Trophoblast cell (in vitro differentiated cells and primary cell): ENCODE results near the gene DPY30.
A peak's percentile ranks its signal among the peaks of the same experiment; 100 is the strongest.

Experiments
- DNase-seq, 2 donors: peaks; one replicate each; pipeline ENCODE4 v3.0.0-alpha.2; 2016
- H2AFZ ChIP-seq: 2 replicates; pipeline ENCODE4 v1.6.1; 2013; ENCODE audit warnings: low read length, moderate library complexity, mild to moderate bottlenecking; ENCODE audit not compliant: insufficient read depth, poor library complexity
- H2AK5ac ChIP-seq: 2 replicates; pipeline ENCODE4 v1.6.1; 2013; ENCODE audit warnings: mild to moderate bottlenecking, low read length
- H2BK120ac ChIP-seq: 2 replicates; pipeline ENCODE4 v1.6.1; 2013; ENCODE audit warnings: low read length, mild to moderate bottlenecking, moderate library complexity; ENCODE audit not compliant: insufficient read depth, poor library complexity
- H2BK12ac ChIP-seq: 2 replicates; pipeline ENCODE4 v1.6.1; 2013; ENCODE audit warnings: mild to moderate bottlenecking, low read length, moderate library complexity
- H2BK5ac ChIP-seq: 2 replicates; pipeline ENCODE4 v1.6.1; 2013; ENCODE audit warnings: low read length, low read depth, moderate library complexity, mild to moderate bottlenecking; ENCODE audit not compliant: poor library complexity
- H3K14ac ChIP-seq: 2 replicates; pipeline ENCODE4 v1.6.1; 2013; ENCODE audit warnings: mild to moderate bottlenecking, low read length
- H3K18ac ChIP-seq: 2 replicates; pipeline ENCODE4 v1.6.1; 2013; ENCODE audit warnings: mild to moderate bottlenecking, low read length
- H3K23ac ChIP-seq: 2 replicates; pipeline ENCODE4 v1.6.1; 2013; ENCODE audit warnings: low read length
- H3K27ac ChIP-seq: 2 replicates; pipeline ENCODE4 v1.5.1; 2013; ENCODE audit warnings: low read depth, mild to moderate bottlenecking, inconsistent platforms, low read length, moderate library complexity
- H3K27me3 ChIP-seq: 2 replicates; pipeline ENCODE4 v1.6.1; 2013; ENCODE audit warnings: inconsistent platforms, mild to moderate bottlenecking, low read length, moderate library complexity; ENCODE audit not compliant: insufficient read depth
- H3K36me3 ChIP-seq, 2 experiments: 1 replicate in 1 of 2; 2 replicates in 1 of 2; pipeline ENCODE4 v1.6.1; 2013; ENCODE audit warnings: low read length in 2 of 2, mild to moderate bottlenecking in 2 of 2, moderate library complexity in 1 of 2; ENCODE audit not compliant: insufficient read depth in 2 of 2, control insufficient read depth in 1 of 2
- H3K4ac ChIP-seq: 2 replicates; pipeline ENCODE4 v1.6.1; 2013; ENCODE audit warnings: low read depth, mild to moderate bottlenecking, low read length, moderate library complexity
- H3K4me1 ChIP-seq, 2 experiments: 1 replicate in 1 of 2; 2 replicates in 1 of 2; pipeline ENCODE4 v1.6.1; 2013; ENCODE audit warnings: low read length in 2 of 2, mild to moderate bottlenecking in 2 of 2, moderate library complexity in 1 of 2; ENCODE audit not compliant: insufficient read depth in 2 of 2, control insufficient read depth in 1 of 2
- H3K4me2 ChIP-seq: 2 replicates; pipeline ENCODE4 v1.6.1; 2013; ENCODE audit warnings: inconsistent platforms, mild to moderate bottlenecking, low read length, moderate library complexity
- H3K4me3 ChIP-seq: 2 replicates; pipeline ENCODE4 v1.5.1; 2013; ENCODE audit warnings: mild to moderate bottlenecking, low read depth, low read length, inconsistent platforms
- H3K79me1 ChIP-seq: one replicate; pipeline ENCODE4 v1.6.1; 2013; ENCODE audit warnings: low read length
- H3K79me2 ChIP-seq: 2 replicates; pipeline ENCODE4 v1.6.1; 2013; ENCODE audit warnings: low read length, mild to moderate bottlenecking; ENCODE audit not compliant: control insufficient read depth, insufficient read depth, poor library complexity
- H3K9ac ChIP-seq: 2 replicates; pipeline ENCODE4 v1.6.1; 2013; ENCODE audit warnings: mild to moderate bottlenecking, low read length
- H3K9me3 ChIP-seq: 2 replicates; pipeline ENCODE4 v1.6.1; 2013; ENCODE audit warnings: low read depth, mild to moderate bottlenecking, control low read depth, inconsistent platforms, low read length; ENCODE audit not compliant: insufficient read depth
- H4K12ac ChIP-seq: 2 replicates; pipeline ENCODE4 v1.6.1; 2013; ENCODE audit warnings: low read depth, mild to moderate bottlenecking, low read length, moderate library complexity
- H4K8ac ChIP-seq: 2 replicates; pipeline ENCODE4 v1.6.1; 2013; ENCODE audit warnings: low read depth, mild to moderate bottlenecking, low read length, moderate library complexity
- H4K91ac ChIP-seq: one replicate; pipeline ENCODE4 v1.6.1; 2013; ENCODE audit warnings: low read depth, mild to moderate bottlenecking, low read length, moderate library complexity
- WGBS: extraction: QIAGEN DNeasy Blood & Tissue Kit; methylation state at CpG from one replicate; pipeline ENCODE4 v1.1.7; 2013; ENCODE audit warnings: missing lambda C conversion rate; ENCODE audit not compliant: insufficient read length, insufficient coverage; ENCODE audit errors: extremely low coverage; 5-methylcytosine and 5-hydroxymethylcytosine counted together

Gene DPY30

GRCh38 chr2:31979956-31980355 is 59.6 kb downstream of the DPY30 start:
- H2AK5ac ChIP-seq: no peak overlapping the region
- no peak overlapping the region for H3K27ac ChIP-seq
- no peaks in the 10 kb centered on the region for H3K36me3 ChIP-seq
- no peak overlapping the region for H2AFZ ChIP-seq
- H3K4ac ChIP-seq: peak overlapping the region; percentile 89
- H3K23ac ChIP-seq: no peak overlapping the region
- H3K79me2 ChIP-seq: peaks cover 2% of the 10 kb centered on the region
- WGBS: no CpG with 5 or more reads among the region's 3 CpGs
- no peak overlapping the region for H4K91ac ChIP-seq
- H3K4me3 ChIP-seq: no peak overlapping the region
- H4K8ac ChIP-seq: no peak overlapping the region
- H3K4me2 ChIP-seq: no peak overlapping the region
- no peak overlapping the region for H2BK120ac ChIP-seq
- no peak overlapping the region for H3K14ac ChIP-seq
- H3K4me1 ChIP-seq: no peaks in the 10 kb centered on the region
- H2BK12ac ChIP-seq: no peak overlapping the region
- H4K12ac ChIP-seq: no peak overlapping the region
- no peaks in the 10 kb centered on the region for H3K9me3 ChIP-seq
- H3K18ac ChIP-seq: no peak overlapping the region
- no peak overlapping the region for H2BK5ac ChIP-seq
- H3K79me1 ChIP-seq: no peaks in the 10 kb centered on the region
- DNase-seq: no peak
- no peaks in the 10 kb centered on the region for H3K27me3 ChIP-seq
- no peak overlapping the region for H3K9ac ChIP-seq

- H3K79me1 ChIP-seq: no peaks in the 10 kb centered on the region
- H3K4ac ChIP-seq: peak overlapping the region; percentile 79
- DNase-seq: no peak
- no peaks in the 10 kb centered on the region for H3K36me3 ChIP-seq
- no peak overlapping the region for H2BK12ac ChIP-seq
- no peak overlapping the region for H3K14ac ChIP-seq
- H3K23ac ChIP-seq: no peak overlapping the region
- H2BK120ac ChIP-seq: no peak overlapping the region
- no peak overlapping the region for H4K8ac ChIP-seq
- H2AFZ ChIP-seq: no peak overlapping the region
- no peak overlapping the region for H3K27ac ChIP-seq
- no peak overlapping the region for H2AK5ac ChIP-seq
- no peak overlapping the region for H4K91ac ChIP-seq
- no peak overlapping the region for H3K18ac ChIP-seq
- H3K4me2 ChIP-seq: no peak overlapping the region
- no peak overlapping the region for H2BK5ac ChIP-seq
- H4K12ac ChIP-seq: no peak overlapping the region
- peaks cover 2% of the 10 kb centered on the region for H3K79me2 ChIP-seq
- H3K4me1 ChIP-seq: no peaks in the 10 kb centered on the region
- H3K27me3 ChIP-seq: no peaks in the 10 kb centered on the region
- H3K9ac ChIP-seq: no peak overlapping the region
- H3K4me3 ChIP-seq: no peak overlapping the region
- no CpG with 5 or more reads among the region's 3 CpGs for WGBS
- no peaks in the 10 kb centered on the region for H3K9me3 ChIP-seq
These were observed 60.6 kb downstream of the DPY30 start for GRCh38 chr2:31979018-31979417.

GRCh38 chr2:31978436-31978835 is 61.2 kb downstream of the DPY30 start:
- H2BK120ac ChIP-seq: no peak overlapping the region
- H3K23ac ChIP-seq: no peak overlapping the region
- H3K79me1 ChIP-seq: no peaks in the 10 kb centered on the region
- H3K9ac ChIP-seq: no peak overlapping the region
- H2BK5ac ChIP-seq: no peak overlapping the region
- no peaks in the 10 kb centered on the region for H3K4me1 ChIP-seq
- H3K9me3 ChIP-seq: no peaks in the 10 kb centered on the region
- H3K18ac ChIP-seq: no peak overlapping the region
- H2AK5ac ChIP-seq: no peak overlapping the region
- H3K36me3 ChIP-seq: no peaks in the 10 kb centered on the region
- no peaks in the 10 kb centered on the region for H3K27me3 ChIP-seq
- DNase-seq: no peak
- peaks cover 2% of the 10 kb centered on the region for H3K79me2 ChIP-seq
- no peak overlapping the region for H4K8ac ChIP-seq
- H3K4ac ChIP-seq: no peak overlapping the region
- H4K12ac ChIP-seq: no peak overlapping the region
- H2BK12ac ChIP-seq: no peak overlapping the region
- H3K4me2 ChIP-seq: no peak overlapping the region
- H2AFZ ChIP-seq: no peak overlapping the region
- H3K4me3 ChIP-seq: no peak overlapping the region
- no peak overlapping the region for H4K91ac ChIP-seq
- no CpG with 5 or more reads among the region's 6 CpGs for whole genome bisulfite sequencing
- H3K27ac ChIP-seq: no peak overlapping the region
- no peak overlapping the region for H3K14ac ChIP-seq
